HG03439 (cell line): ENCODE data around the gene TNIP1.

Experiments used
- ATAC-seq: cut with Tn5 transposase; IDR thresholded peaks from one replicate; pipeline ENCODE4 v1.9.1; 2021; ENCODE audit warnings: mild to moderate bottlenecking, moderate library complexity; ENCODE audit not compliant: unreplicated experiment

TNIP1 gene

DNA sequence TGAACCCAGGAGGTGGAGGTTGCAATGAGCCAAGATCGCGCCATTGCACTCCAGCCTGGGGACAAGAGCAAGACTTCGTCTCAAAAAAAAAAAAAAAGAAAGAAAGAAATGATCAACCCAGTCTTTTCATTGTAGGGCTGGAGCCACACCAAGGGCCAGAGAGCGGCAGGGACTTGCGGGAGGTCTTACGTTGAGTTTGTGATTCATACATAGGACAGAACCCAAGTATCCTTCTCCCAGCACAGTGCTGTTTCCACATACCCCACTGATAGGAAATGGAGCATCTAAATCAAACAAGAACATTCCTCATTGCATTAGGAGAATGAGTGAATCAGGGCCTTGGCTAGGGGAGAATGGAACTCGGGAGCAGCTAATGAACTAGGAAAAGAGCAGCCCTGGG lies 3.5 kb upstream of the TNIP1 start:
- ATAC-seq, result no peak

DNA sequence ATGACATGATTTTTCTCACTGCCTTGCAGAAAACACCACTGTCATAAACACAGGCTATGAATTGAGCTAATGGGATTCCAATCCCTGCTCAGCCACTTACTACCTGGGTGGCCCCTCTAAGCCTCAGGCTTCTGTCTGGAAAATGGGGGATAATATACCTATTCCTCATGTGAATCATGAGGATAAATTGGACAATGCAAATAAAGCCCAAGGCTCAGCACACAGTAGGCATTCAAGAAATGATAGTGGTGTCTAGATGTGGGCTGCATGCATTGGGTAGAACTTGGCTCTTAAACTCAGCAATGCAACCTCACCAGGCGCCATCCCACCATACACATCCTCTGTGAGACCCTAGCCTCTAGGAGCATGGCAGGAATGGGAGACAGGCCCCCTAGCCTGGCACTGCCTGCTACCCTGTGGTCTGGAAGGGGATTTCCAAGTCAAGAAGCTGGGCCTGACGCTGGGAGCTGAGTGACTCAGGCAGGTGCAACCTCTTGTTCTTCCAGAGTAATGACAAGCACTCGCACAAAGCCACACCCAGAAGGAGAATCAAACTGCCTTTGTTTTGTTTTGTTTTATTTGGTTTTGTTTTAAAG lies 2.3 kb upstream of the TNIP1 start:
- ATAC-seq, result no peak

DNA sequence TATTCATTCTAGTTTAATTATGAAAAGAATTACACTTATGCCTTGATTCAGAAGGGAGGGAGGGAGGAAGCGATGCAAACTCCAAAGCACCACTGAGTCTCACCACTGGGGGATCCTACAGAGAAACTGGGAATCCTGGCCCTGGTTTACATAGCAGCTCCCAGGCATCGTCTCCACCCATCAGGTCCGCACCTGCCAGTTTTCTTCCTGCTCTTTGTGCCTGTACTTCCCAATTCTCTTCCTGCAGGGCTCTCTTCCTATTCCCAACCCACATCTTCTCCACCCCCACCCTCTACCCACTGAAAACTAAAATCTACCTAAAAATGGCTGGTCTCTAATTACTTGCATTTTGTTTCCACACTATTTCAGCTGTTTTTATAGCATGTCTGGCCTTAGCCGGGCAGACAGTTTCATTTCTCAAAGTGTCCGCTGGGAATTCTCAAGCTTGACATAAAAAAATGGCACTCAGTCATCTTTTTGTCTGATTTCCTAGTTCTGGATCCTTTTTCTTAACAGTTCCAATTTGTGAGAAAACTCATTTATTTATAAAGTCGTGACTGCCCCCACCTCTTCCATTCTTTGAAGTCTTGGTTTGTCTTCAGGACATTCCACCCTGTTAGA lies 1.6 kb upstream of the TNIP1 start:
- ATAC-seq, result no peak

DNA sequence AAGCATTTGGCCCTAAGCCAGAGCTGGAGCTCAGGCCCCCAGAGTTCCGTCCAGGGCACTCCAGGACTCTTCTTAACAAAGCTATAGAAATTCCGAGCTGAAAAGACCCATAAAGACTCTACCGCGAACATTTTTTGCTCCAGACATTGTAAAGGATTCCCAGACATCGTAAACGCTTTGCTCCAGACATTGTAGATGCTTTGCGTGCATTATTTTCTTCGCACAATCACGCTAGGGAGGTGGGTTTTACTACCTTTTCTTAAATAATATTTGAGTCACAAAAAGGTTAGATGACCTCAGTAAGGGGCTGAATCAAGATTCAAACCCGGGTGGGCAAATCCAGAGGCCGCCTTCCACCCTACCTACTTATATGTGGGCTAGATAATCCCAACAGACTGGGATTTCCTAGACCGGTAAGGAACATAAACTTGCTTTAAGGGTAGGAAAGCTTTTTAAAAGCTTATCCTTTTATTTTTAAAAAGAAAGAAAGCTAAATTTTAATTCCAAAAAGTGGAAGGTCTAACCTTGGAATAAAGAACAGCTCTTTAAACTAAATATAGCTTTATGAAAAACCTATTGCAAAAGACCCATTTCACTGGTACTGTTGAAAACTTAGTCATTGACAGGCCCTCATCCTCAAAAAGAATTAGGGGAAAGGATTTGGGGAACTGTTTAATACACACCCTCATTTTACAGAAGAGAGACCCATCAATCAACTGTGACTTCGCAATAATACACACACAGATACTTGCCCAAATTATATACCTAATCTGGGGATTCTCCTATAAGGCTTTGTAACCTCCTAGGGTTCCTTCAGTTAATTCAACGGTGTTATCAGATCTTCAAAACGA lies 822 bp upstream of the TNIP1 start:
- no peak for ATAC-seq

GRCh38 chr5:151079838-151080612 lies 809 bp downstream of the TNIP1 start:
- ATAC-seq, result no peak

GRCh38 chr5:151078490-151079262 lies 2.2 kb downstream of the TNIP1 start:
- ATAC-seq, result peak; percentile 43

DNA sequence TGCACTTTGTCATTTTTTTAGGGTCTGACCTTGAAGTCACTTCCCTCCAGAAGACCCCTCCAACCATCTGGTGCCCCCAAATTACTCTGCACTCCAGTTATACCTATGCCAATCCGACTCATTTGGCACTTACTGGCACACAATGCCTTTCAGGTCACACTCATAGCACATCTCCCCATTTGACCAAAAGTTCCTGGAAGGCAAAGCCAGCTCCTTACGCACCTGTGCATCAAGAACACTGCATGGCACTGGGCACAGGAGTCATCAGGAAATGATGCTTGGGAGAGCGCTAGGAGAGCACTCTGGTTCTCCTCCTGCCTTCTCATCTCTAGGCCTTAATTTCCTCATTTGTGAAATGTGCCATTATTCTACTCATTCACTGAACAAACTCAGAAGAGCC lies 2.9 kb downstream of the TNIP1 start:
- no peak for ATAC-seq

GRCh38 chr5:151077419-151077818 lies 3.4 kb downstream of the TNIP1 start:
- no peak for ATAC-seq

- ATAC-seq, result no peak
Measured at GRCh38 chr5:151076616-151077015, 4.2 kb downstream of the TNIP1 start.

DNA sequence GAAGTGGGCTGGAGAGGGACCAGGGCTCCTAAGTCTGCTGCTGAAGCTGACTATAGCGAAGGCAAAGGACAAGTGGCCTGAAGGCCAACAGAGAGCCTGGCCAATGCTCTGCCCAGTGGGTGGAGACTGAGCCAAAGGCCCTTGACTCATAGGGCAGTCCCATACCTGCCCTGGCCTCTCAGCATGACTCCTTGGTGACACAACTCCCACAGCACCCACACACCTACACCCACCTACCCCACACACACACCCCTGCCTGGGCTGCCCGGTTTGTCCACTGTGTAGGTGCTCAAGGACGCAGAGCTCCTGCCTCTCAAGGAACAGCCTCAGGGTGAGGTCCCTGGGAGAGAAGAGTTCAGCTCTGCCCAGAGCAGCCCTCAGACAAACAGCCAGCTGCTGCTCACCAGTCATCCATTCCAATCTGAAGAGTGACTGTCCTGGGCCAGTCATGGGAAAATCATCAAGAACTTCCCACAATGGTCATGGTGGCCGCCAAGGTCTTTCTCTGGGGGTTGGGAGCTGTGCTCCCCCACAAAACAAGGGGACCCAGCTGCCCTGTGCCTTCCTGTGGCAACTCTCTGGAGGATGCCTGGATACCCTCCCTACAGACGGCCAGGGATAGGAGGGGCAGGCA lies 5.0 kb downstream of the TNIP1 start:
- ATAC-seq, result no peak

- no peak for ATAC-seq
Measured at GRCh38 chr5:151074557-151074956, 6.3 kb downstream of the TNIP1 start.

- ATAC-seq, result no peak
Measured at GRCh38 chr5:151073280-151073679, 7.6 kb downstream of the TNIP1 start.

- no peak for ATAC-seq
Measured at GRCh38 chr5:151072630-151073025, 8.2 kb downstream of the TNIP1 start.

DNA sequence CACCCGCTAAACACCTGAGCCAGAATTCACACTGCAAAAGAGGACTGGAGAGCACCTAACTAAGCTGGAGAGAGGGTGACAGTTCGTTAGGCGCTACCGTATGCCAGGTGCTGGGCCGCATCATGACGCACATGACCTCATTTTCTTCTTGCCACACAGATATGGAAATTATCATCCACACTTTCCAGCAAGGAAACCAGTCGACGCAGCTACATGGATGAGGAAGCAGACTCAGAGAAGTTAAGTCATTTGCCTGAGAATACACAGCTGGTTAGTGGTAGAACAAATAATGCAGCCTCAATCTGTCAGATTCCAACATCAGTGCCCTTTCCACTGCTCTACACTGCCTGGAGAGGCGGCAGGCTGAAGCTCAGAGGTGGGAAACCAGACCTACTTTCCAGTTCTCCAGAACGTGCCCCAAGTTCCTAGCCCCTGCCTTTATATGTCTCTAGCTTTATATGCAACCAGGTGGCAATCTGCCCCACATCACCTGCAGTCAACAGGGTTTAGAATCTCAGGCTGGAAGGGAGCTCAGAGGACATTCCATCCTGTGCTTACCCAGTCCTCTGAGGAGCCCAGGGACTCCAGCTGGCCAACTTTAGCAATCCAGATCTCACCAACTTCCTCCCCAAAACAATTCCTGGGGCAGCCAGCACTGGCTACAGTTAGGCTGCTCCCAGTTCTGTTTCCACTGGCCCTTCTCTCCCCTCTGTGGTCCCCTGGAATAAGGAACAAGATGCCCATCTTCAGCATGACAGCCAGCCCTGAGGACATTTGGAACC lies 8.8 kb downstream of the TNIP1 start:
- ATAC-seq, result no peak

DNA sequence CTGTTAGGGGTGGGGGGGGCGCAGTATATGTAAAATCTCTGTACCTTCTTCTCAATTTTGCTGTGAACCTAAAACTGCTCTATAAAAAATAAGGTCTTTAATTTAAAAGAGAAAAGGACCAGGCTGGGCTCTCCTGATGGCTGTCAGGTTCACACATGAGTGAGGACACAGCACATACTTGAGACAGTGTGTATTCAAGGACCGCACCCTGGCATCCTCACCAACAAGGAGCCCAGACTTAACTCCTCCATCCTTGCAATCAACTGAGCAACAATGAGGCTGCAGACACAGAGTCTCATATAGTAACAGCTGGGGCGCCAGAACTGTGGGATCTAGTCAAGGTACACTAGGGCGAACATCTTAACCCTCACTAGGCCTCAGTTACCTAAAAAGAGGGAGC lies 9.8 kb downstream of the TNIP1 start:
- no peak for ATAC-seq

DNA sequence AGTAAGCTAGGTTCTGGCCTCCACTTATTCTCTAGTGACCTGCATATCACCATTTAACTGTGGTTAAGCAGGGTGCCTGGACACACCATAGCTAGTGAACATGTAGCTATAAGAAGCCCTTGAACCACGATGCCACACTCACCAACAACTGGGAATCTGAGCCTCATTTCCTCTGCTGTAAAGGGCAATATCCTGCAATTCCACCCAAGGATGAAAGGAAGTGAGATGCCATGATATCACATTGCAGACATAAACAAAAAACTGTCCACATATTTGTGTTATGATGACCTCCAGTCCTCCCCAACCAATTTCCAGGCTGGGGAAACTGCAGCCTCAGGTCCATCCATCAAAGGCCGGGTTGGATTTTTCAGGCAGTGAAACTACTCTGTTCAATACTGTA lies 10.4 kb downstream of the TNIP1 start:
- ATAC-seq, result no peak

DNA sequence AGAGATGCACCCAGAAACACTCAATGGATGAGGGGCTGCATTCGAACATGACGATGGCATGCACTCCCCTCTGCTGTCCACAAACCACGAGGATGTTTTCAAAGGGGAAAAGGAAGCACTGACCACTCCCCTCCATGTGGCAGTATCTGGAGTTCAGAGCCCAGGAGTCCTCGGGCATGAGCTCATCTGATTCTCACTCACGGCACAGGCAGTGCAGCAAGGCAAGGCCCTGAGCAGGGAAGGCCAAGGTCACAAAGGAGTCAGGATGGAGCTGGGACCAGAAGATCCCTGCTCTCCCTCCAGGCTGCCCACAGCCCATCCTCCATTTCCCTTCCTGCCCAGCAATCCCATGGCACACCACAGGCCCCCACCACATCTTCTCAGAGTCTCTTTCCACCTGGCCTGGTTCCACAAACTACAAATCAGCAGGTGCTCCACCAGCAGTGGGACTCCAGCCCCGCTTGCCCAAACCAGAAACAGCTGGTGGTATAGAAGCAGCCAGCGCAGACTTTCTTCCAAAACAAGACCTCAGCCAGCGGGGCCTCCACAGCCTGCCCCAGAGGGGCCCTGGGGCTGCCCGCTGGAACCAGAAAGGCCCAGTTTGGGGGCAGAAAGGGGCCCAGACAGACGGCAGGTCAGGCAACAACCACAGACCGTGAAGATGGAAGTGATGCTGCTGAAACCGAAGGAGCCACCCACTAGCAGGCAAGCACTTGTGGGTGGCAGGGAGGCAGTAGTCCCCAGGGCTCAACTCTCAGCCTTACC lies 12.2 kb downstream of the TNIP1 start:
- peak; percentile 49 for ATAC-seq

- ATAC-seq, result no peak
Measured at GRCh38 chr5:151067632-151068432, 13.0 kb downstream of the TNIP1 start.
